Measurements from ENCODE around the gene KCNMB1.

KCNMB1 gene

GRCh38 chr5:170397059-170397458 is 7.9 kb upstream of the KCNMB1 start:
- H3K79me2 ChIP-seq (ENCODE audit: control insufficient read depth, insufficient read depth, low read length, unreplicated experiment): no peaks in the 10 kb centered on the region
- H3K4me1 ChIP-seq (ENCODE audit: control insufficient read depth, insufficient read depth, low read length, unreplicated experiment): no peaks in the 10 kb centered on the region
- H2AFZ ChIP-seq (ENCODE audit: low read length, unreplicated experiment): no peak overlapping the region
- no peak overlapping the region for H3K4me3 ChIP-seq (ENCODE audit: low read depth, low read length)
- no peaks in the 10 kb centered on the region for H3K36me3 ChIP-seq (ENCODE audit: insufficient read depth, low read length)
- no peak overlapping the region for H3K27ac ChIP-seq (ENCODE audit: low read depth, low read length)
- H3K27me3 ChIP-seq (ENCODE audit: insufficient read depth, low read length): peaks cover 54% of the 10 kb centered on the region

GRCh38 chr5:170393958-170394357 is 4.8 kb upstream of the KCNMB1 start:
- H3K4me3 ChIP-seq (ENCODE audit: low read depth, low read length): no peak overlapping the region
- peaks cover 60% of the 10 kb centered on the region for H3K27me3 ChIP-seq (ENCODE audit: insufficient read depth, low read length)
- H3K4me1 ChIP-seq (ENCODE audit: control insufficient read depth, insufficient read depth, low read length, unreplicated experiment): no peaks in the 10 kb centered on the region
- no peak overlapping the region for H2AFZ ChIP-seq (ENCODE audit: low read length, unreplicated experiment)
- H3K27ac ChIP-seq (ENCODE audit: low read depth, low read length): no peak overlapping the region
- H3K36me3 ChIP-seq (ENCODE audit: insufficient read depth, low read length): no peaks in the 10 kb centered on the region
- no peaks in the 10 kb centered on the region for H3K79me2 ChIP-seq (ENCODE audit: control insufficient read depth, insufficient read depth, low read length, unreplicated experiment)

- Histone ChIP-seq H3K4me1 (ENCODE audit: control insufficient read depth, insufficient read depth, low read length, unreplicated experiment) (no peaks in the 10 kb centered on the region), H3K79me2 (ENCODE audit: control insufficient read depth, insufficient read depth, low read length, unreplicated experiment) (no peaks in the 10 kb centered on the region)
These were observed 4.1 kb upstream of the KCNMB1 start for GRCh38 chr5:170393235-170393634.

GRCh38 chr5:170390472-170390871 is 1.3 kb upstream of the KCNMB1 start:
- Histone ChIP-seq H3K36me3 (ENCODE audit: insufficient read depth, low read length) (no peaks in the 10 kb centered on the region), H3K4me1 (ENCODE audit: control insufficient read depth, insufficient read depth, low read length, unreplicated experiment) (no peaks in the 10 kb centered on the region), H3K27me3 (ENCODE audit: insufficient read depth, low read length) (peaks cover 51% of the 10 kb centered on the region)

More at GRCh38 chr5:170393235-170393634, 4.1 kb upstream of the KCNMB1 start:
- H3K27ac ChIP-seq (ENCODE audit: low read depth, low read length): no peak overlapping the region
- H3K27me3 ChIP-seq (ENCODE audit: insufficient read depth, low read length): peaks cover 60% of the 10 kb centered on the region
- no peak overlapping the region for H3K4me3 ChIP-seq (ENCODE audit: low read depth, low read length)
- H2AFZ ChIP-seq (ENCODE audit: low read length, unreplicated experiment): no peak overlapping the region
- H3K36me3 ChIP-seq (ENCODE audit: insufficient read depth, low read length): no peaks in the 10 kb centered on the region

GRCh38 chr5:170389550-170389892 is 354 bp upstream of the KCNMB1 start:
- Histone ChIP-seq H3K79me2 (ENCODE audit: control insufficient read depth, insufficient read depth, low read length, unreplicated experiment) (no peaks in the 10 kb centered on the region), H3K36me3 (ENCODE audit: insufficient read depth, low read length) (no peaks in the 10 kb centered on the region), H3K4me1 (ENCODE audit: control insufficient read depth, insufficient read depth, low read length, unreplicated experiment) (no peaks in the 10 kb centered on the region), H2AFZ (ENCODE audit: low read length, unreplicated experiment) (no peak overlapping the region), H3K27me3 (ENCODE audit: insufficient read depth, low read length) (peaks cover 48% of the 10 kb centered on the region), H3K27ac (ENCODE audit: low read depth, low read length) (no peak overlapping the region), H3K4me3 (ENCODE audit: low read depth, low read length) (no peak overlapping the region)

More at GRCh38 chr5:170390472-170390871, 1.3 kb upstream of the KCNMB1 start:
- Histone ChIP-seq H3K79me2 (ENCODE audit: control insufficient read depth, insufficient read depth, low read length, unreplicated experiment) (no peaks in the 10 kb centered on the region), H3K27ac (ENCODE audit: low read depth, low read length) (no peak overlapping the region), H2AFZ (ENCODE audit: low read length, unreplicated experiment) (no peak overlapping the region), H3K4me3 (ENCODE audit: low read depth, low read length) (no peak overlapping the region)

- Histone ChIP-seq H3K27me3 (ENCODE audit: insufficient read depth, low read length) (peaks cover 63% of the 10 kb centered on the region), H3K27ac (ENCODE audit: low read depth, low read length) (no peak overlapping the region), H2AFZ (ENCODE audit: low read length, unreplicated experiment) (no peak overlapping the region), H3K36me3 (ENCODE audit: insufficient read depth, low read length) (no peaks in the 10 kb centered on the region), H3K4me1 (ENCODE audit: control insufficient read depth, insufficient read depth, low read length, unreplicated experiment) (no peaks in the 10 kb centered on the region), H3K4me3 (ENCODE audit: low read depth, low read length) (no peak overlapping the region), H3K79me2 (ENCODE audit: control insufficient read depth, insufficient read depth, low read length, unreplicated experiment) (no peaks in the 10 kb centered on the region)
These were observed 1.2 kb downstream of the KCNMB1 start for GRCh38 chr5:170387775-170388639.

- H3K4me1 ChIP-seq (ENCODE audit: control insufficient read depth, insufficient read depth, low read length, unreplicated experiment): no peaks in the 10 kb centered on the region
- H3K4me3 ChIP-seq (ENCODE audit: low read depth, low read length): no peak overlapping the region
These were observed 2.3 kb downstream of the KCNMB1 start for GRCh38 chr5:170386743-170387395.

GRCh38 chr5:170383227-170383626 is 5.9 kb downstream of the KCNMB1 start:
- no peak overlapping the region for H3K4me3 ChIP-seq (ENCODE audit: low read depth, low read length)
- H3K36me3 ChIP-seq (ENCODE audit: insufficient read depth, low read length): no peaks in the 10 kb centered on the region
- no peak overlapping the region for H3K27ac ChIP-seq (ENCODE audit: low read depth, low read length)
- H3K27me3 ChIP-seq (ENCODE audit: insufficient read depth, low read length): peaks cover 62% of the 10 kb centered on the region
- no peaks in the 10 kb centered on the region for H3K79me2 ChIP-seq (ENCODE audit: control insufficient read depth, insufficient read depth, low read length, unreplicated experiment)
- no peak overlapping the region for H2AFZ ChIP-seq (ENCODE audit: low read length, unreplicated experiment)
- H3K4me1 ChIP-seq (ENCODE audit: control insufficient read depth, insufficient read depth, low read length, unreplicated experiment): no peaks in the 10 kb centered on the region

More at GRCh38 chr5:170386743-170387395, 2.3 kb downstream of the KCNMB1 start:
- no peaks in the 10 kb centered on the region for H3K36me3 ChIP-seq (ENCODE audit: insufficient read depth, low read length)
- H2AFZ ChIP-seq (ENCODE audit: low read length, unreplicated experiment): no peak overlapping the region
- no peak overlapping the region for H3K27ac ChIP-seq (ENCODE audit: low read depth, low read length)
- H3K79me2 ChIP-seq (ENCODE audit: control insufficient read depth, insufficient read depth, low read length, unreplicated experiment): no peaks in the 10 kb centered on the region
- H3K27me3 ChIP-seq (ENCODE audit: insufficient read depth, low read length): peaks cover 65% of the 10 kb centered on the region

- no peak overlapping the region for H2AFZ ChIP-seq (ENCODE audit: low read length, unreplicated experiment)
- H3K4me1 ChIP-seq (ENCODE audit: control insufficient read depth, insufficient read depth, low read length, unreplicated experiment): no peaks in the 10 kb centered on the region
- peaks cover 60% of the 10 kb centered on the region for H3K27me3 ChIP-seq (ENCODE audit: insufficient read depth, low read length)
- no peaks in the 10 kb centered on the region for H3K36me3 ChIP-seq (ENCODE audit: insufficient read depth, low read length)
- no peak overlapping the region for H3K27ac ChIP-seq (ENCODE audit: low read depth, low read length)
- no peaks in the 10 kb centered on the region for H3K79me2 ChIP-seq (ENCODE audit: control insufficient read depth, insufficient read depth, low read length, unreplicated experiment)
- H3K4me3 ChIP-seq (ENCODE audit: low read depth, low read length): no peak overlapping the region
These were observed 6.4 kb downstream of the KCNMB1 start for GRCh38 chr5:170382790-170383189.

GRCh38 chr5:170380361-170380951 is 8.7 kb downstream of the KCNMB1 start:
- Histone ChIP-seq H3K4me3 (ENCODE audit: low read depth, low read length) (no peak overlapping the region), H3K27me3 (ENCODE audit: insufficient read depth, low read length) (peaks cover 52% of the 10 kb centered on the region), H3K79me2 (ENCODE audit: control insufficient read depth, insufficient read depth, low read length, unreplicated experiment) (no peaks in the 10 kb centered on the region), H3K4me1 (ENCODE audit: control insufficient read depth, insufficient read depth, low read length, unreplicated experiment) (no peaks in the 10 kb centered on the region), H3K27ac (ENCODE audit: low read depth, low read length) (no peak overlapping the region), H3K36me3 (ENCODE audit: insufficient read depth, low read length) (no peaks in the 10 kb centered on the region), H2AFZ (ENCODE audit: low read length, unreplicated experiment) (no peak overlapping the region)
